Measurements from ENCODE around the gene PALD1.

Gene PALD1

DNA sequence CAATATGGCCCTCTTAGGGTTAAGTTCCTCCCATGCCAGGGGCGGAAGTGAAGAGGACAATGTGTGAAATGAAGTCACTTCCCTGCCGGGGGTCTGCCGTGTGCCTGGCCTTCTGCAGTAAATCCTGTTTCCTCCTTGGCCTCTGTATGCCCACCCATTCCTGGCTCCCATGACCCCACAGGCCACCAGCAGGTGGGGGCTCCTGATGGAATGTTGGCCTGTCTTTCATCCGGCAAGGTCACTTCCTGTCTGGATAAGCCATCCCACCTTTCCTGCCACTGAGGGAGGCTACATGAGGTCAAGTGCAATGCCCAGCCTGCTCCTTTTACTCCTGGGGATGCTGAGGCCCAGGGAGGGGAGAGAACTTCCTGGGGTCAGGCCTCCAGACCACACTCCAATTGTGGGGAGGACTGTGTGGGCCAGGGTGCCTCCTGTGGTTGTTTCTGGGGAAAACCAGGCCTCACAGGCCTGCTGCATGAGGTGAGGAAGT lies 22.3 kb downstream of the PALD1 start:
- Histone ChIP-seq H3K9me3 (ENCODE audit: insufficient read depth, low read depth, low read length) (no peaks in the 10 kb centered on the region), H3K9ac (ENCODE audit: low read depth, low read length) (no peak overlapping the region), H3K27me3 (ENCODE audit: insufficient read depth, low read length) (no peaks in the 10 kb centered on the region), H3K4me1 (ENCODE audit: insufficient read depth, low read length) (no peaks in the 10 kb centered on the region), H3K27ac (ENCODE audit: low read length) (no peak overlapping the region), H3K36me3 (ENCODE audit: insufficient read depth, low read depth, low read length) (no peaks in the 10 kb centered on the region), H3K4me3 (ENCODE audit: low read length) (no peak overlapping the region)

- H3K4me1 ChIP-seq (ENCODE audit: insufficient read depth, low read length) = no peaks in the 10 kb centered on the region
- no peak overlapping the region for H3K4me3 ChIP-seq (ENCODE audit: low read length)
- H3K9ac ChIP-seq (ENCODE audit: low read depth, low read length) = no peak overlapping the region
- H3K36me3 ChIP-seq (ENCODE audit: insufficient read depth, low read depth, low read length) = no peaks in the 10 kb centered on the region
- no peaks in the 10 kb centered on the region for H3K27me3 ChIP-seq (ENCODE audit: insufficient read depth, low read length)
- no peak overlapping the region for H3K27ac ChIP-seq (ENCODE audit: low read length)
- no peaks in the 10 kb centered on the region for H3K9me3 ChIP-seq (ENCODE audit: insufficient read depth, low read depth, low read length)
Measured at GRCh38 chr10:70502406-70502805, 23.8 kb downstream of the PALD1 start.

- Histone ChIP-seq H3K4me3 (ENCODE audit: low read length) (no peak overlapping the region), H3K4me1 (ENCODE audit: insufficient read depth, low read length) (peaks cover 4% of the 10 kb centered on the region; the same call in 1 of the 2 replicates), H3K27ac (ENCODE audit: low read length) (no peak overlapping the region), H3K36me3 (ENCODE audit: insufficient read depth, low read depth, low read length) (no peaks in the 10 kb centered on the region), H3K9ac (ENCODE audit: low read depth, low read length) (no peak overlapping the region), H3K27me3 (ENCODE audit: insufficient read depth, low read length) (no peaks in the 10 kb centered on the region), H3K9me3 (ENCODE audit: insufficient read depth, low read depth, low read length) (no peaks in the 10 kb centered on the region)
Measured at GRCh38 chr10:70503776-70504175, 25.2 kb downstream of the PALD1 start.

GRCh38 chr10:70504521-70505358 lies 26.2 kb downstream of the PALD1 start:
- Histone ChIP-seq H3K9ac (ENCODE audit: low read depth, low read length) (no peak overlapping the region), H3K27ac (ENCODE audit: low read length) (no peak overlapping the region)

GRCh38 chr10:70505908-70506307 lies 27.3 kb downstream of the PALD1 start:
- Histone ChIP-seq H3K27ac (ENCODE audit: low read length) (no peak overlapping the region), H3K4me1 (ENCODE audit: insufficient read depth, low read length) (peaks cover 6% of the 10 kb centered on the region; the same call in 1 of the 2 replicates), H3K4me3 (ENCODE audit: low read length) (no peak overlapping the region), H3K9me3 (ENCODE audit: insufficient read depth, low read depth, low read length) (no peaks in the 10 kb centered on the region), H3K9ac (ENCODE audit: low read depth, low read length) (no peak overlapping the region), H3K36me3 (ENCODE audit: insufficient read depth, low read depth, low read length) (no peaks in the 10 kb centered on the region), H3K27me3 (ENCODE audit: insufficient read depth, low read length) (no peaks in the 10 kb centered on the region)

More at GRCh38 chr10:70504521-70505358, 26.2 kb downstream of the PALD1 start:
- Histone ChIP-seq H3K4me1 (ENCODE audit: insufficient read depth, low read length) (peaks cover 6% of the 10 kb centered on the region; the same call in 1 of the 2 replicates), H3K27me3 (ENCODE audit: insufficient read depth, low read length) (no peaks in the 10 kb centered on the region), H3K4me3 (ENCODE audit: low read length) (no peak overlapping the region), H3K9me3 (ENCODE audit: insufficient read depth, low read depth, low read length) (no peaks in the 10 kb centered on the region), H3K36me3 (ENCODE audit: insufficient read depth, low read depth, low read length) (no peaks in the 10 kb centered on the region)

- Histone ChIP-seq H3K27me3 (ENCODE audit: insufficient read depth, low read length) (no peaks in the 10 kb centered on the region), H3K9me3 (ENCODE audit: insufficient read depth, low read depth, low read length) (no peaks in the 10 kb centered on the region), H3K4me1 (ENCODE audit: insufficient read depth, low read length) (peaks cover 11% of the 10 kb centered on the region; the same call in 1 of the 2 replicates), H3K9ac (ENCODE audit: low read depth, low read length) (no peak overlapping the region), H3K36me3 (ENCODE audit: insufficient read depth, low read depth, low read length) (no peaks in the 10 kb centered on the region), H3K27ac (ENCODE audit: low read length) (no peak overlapping the region), H3K4me3 (ENCODE audit: low read length) (no peak overlapping the region)
Measured at GRCh38 chr10:70507966-70508365, 29.4 kb downstream of the PALD1 start.

- H3K27ac ChIP-seq (ENCODE audit: low read length) = no peak overlapping the region
- no peak overlapping the region for H3K9ac ChIP-seq (ENCODE audit: low read depth, low read length)
- H3K4me1 ChIP-seq (ENCODE audit: insufficient read depth, low read length) = peaks cover 18% of the 10 kb centered on the region; the same call in 1 of the 2 replicates
- H3K36me3 ChIP-seq (ENCODE audit: insufficient read depth, low read depth, low read length) = no peaks in the 10 kb centered on the region
- no peaks in the 10 kb centered on the region for H3K9me3 ChIP-seq (ENCODE audit: insufficient read depth, low read depth, low read length)
- H3K4me3 ChIP-seq (ENCODE audit: low read length) = no peak overlapping the region
- no peaks in the 10 kb centered on the region for H3K27me3 ChIP-seq (ENCODE audit: insufficient read depth, low read length)
Measured at GRCh38 chr10:70508912-70509756, 30.6 kb downstream of the PALD1 start.

GRCh38 chr10:70509757-70510147 lies 31.2 kb downstream of the PALD1 start:
- no peaks in the 10 kb centered on the region for H3K36me3 ChIP-seq (ENCODE audit: insufficient read depth, low read depth, low read length)
- no peaks in the 10 kb centered on the region for H3K9me3 ChIP-seq (ENCODE audit: insufficient read depth, low read depth, low read length)
- H3K27me3 ChIP-seq (ENCODE audit: insufficient read depth, low read length) = no peaks in the 10 kb centered on the region
- no peak overlapping the region for H3K4me3 ChIP-seq (ENCODE audit: low read length)
- H3K27ac ChIP-seq (ENCODE audit: low read length) = no peak overlapping the region
- peaks cover 18% of the 10 kb centered on the region; the same call in 1 of the 2 replicates for H3K4me1 ChIP-seq (ENCODE audit: insufficient read depth, low read length)
- H3K9ac ChIP-seq (ENCODE audit: low read depth, low read length) = no peak overlapping the region

DNA sequence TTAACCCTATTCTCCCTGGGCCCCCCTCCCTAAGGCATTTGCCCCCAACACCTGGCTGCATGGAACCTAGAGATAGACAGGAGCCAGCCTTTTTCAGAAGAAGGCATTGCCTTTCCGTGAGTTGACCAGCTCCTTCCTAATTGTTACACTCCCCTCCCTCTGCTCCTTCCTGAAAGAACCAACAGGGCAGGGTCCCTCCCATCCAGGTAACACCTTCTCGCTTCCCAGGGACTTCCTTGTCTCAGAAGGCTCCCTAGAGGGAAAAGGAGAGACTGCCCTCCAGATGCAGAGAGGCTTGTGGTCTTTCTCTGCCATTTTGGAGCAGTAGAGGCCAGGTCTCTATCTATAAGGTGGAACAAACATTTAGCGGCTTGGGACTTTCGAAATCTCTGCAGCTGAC lies 31.9 kb downstream of the PALD1 start:
- Histone ChIP-seq H3K9ac (ENCODE audit: low read depth, low read length) (no peak overlapping the region), H3K4me3 (ENCODE audit: low read length) (no peak overlapping the region), H3K27me3 (ENCODE audit: insufficient read depth, low read length) (no peaks in the 10 kb centered on the region), H3K4me1 (ENCODE audit: insufficient read depth, low read length) (peaks cover 18% of the 10 kb centered on the region; the same call in 1 of the 2 replicates), H3K36me3 (ENCODE audit: insufficient read depth, low read depth, low read length) (no peaks in the 10 kb centered on the region), H3K27ac (ENCODE audit: low read length) (no peak overlapping the region), H3K9me3 (ENCODE audit: insufficient read depth, low read depth, low read length) (no peaks in the 10 kb centered on the region)

GRCh38 chr10:70510904-70511303 lies 32.3 kb downstream of the PALD1 start:
- H3K9ac ChIP-seq (ENCODE audit: low read depth, low read length) = no peak overlapping the region
- H3K4me1 ChIP-seq (ENCODE audit: insufficient read depth, low read length) = peaks cover 18% of the 10 kb centered on the region; the same call in 1 of the 2 replicates
- H3K27ac ChIP-seq (ENCODE audit: low read length) = no peak overlapping the region
- H3K36me3 ChIP-seq (ENCODE audit: insufficient read depth, low read depth, low read length) = no peaks in the 10 kb centered on the region
- no peak overlapping the region for H3K4me3 ChIP-seq (ENCODE audit: low read length)
- no peaks in the 10 kb centered on the region for H3K27me3 ChIP-seq (ENCODE audit: insufficient read depth, low read length)
- no peaks in the 10 kb centered on the region for H3K9me3 ChIP-seq (ENCODE audit: insufficient read depth, low read depth, low read length)

GRCh38 chr10:70512149-70512639 lies 33.6 kb downstream of the PALD1 start:
- Histone ChIP-seq H3K27me3 (ENCODE audit: insufficient read depth, low read length) (no peaks in the 10 kb centered on the region), H3K4me1 (ENCODE audit: insufficient read depth, low read length) (peaks cover 18% of the 10 kb centered on the region; the same call in 1 of the 2 replicates), H3K36me3 (ENCODE audit: insufficient read depth, low read depth, low read length) (no peaks in the 10 kb centered on the region), H3K9ac (ENCODE audit: low read depth, low read length) (no peak overlapping the region), H3K4me3 (ENCODE audit: low read length) (no peak overlapping the region), H3K27ac (ENCODE audit: low read length) (no peak overlapping the region), H3K9me3 (ENCODE audit: insufficient read depth, low read depth, low read length) (no peaks in the 10 kb centered on the region)

Data from iPS-20b (cell line).